Skeletal muscle cell (primary cell): ENCODE data around the gene CRIM1.

Experiments used
- DNase-seq: peaks from one replicate; pipeline ENCODE4 v3.0.0-alpha.2; 2010; ENCODE audit warnings: low read depth
- H3K4me3 ChIP-seq: 2 replicates; pipeline ENCODE4 v1.5.1; 2011; ENCODE audit warnings: low read depth, mild to moderate bottlenecking, control low read depth, low read length, moderate library complexity

Gene CRIM1

DNA sequence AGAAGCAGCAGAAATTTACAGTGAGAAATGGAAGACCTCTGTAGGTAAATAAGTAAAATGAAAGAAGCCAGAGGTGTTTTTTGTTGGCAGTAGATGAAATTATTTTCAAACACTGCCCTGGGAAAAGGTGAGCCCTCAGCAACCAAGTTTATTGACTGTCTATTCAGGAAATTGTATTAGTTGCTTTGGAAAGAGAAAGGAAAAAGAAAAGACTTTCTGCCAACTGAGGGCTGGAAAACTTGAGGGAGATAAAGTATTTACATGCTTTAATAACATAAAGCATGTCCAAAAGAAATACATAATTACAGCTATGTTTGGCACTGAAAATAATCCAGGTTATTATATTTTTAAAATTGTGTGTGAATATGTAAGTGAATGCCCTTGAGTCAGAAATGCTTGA, 14.7 kb downstream of the CRIM1 start:
- no peak for DNase-seq
- H3K4me3 ChIP-seq = no peak overlapping the region

DNA sequence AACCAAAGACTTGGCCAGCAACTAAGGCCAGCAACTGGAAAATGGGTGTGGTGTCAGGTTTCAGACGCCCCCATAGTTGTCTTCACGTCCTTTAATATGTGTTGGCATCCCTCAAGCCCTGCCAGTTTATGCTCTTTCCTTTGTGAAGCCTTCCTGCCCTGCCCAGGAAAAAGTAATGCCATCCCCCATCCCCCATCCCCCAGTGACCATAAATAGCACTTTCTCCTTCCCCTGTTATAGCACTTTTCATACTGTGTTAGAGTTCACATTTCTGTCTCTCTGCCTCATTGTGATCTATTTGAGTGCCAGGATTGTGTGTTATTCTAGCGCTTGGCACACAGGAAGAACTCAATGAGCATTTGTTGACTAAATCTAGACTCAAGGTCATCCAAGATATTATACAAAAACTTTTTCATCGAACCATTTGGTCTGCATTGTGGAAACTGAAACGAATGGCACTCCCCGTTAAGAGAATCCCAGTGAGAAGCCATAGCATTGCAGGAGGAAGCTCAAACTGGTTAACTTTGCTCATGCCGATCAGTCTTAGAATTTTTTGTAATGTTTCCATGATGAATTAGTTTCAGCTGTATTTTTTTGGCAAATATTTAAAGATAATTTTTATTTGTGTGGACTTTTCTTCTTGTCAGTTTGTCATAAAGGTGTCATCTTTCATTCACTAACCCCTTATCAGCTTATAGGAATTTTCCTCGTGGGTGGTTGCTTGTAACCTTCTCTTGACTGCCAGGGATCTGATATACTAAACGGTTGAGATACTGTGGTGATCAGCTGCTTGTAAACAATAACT, 15.7 kb downstream of the CRIM1 start:
- no peak for DNase-seq
- no peak overlapping the region for H3K4me3 ChIP-seq

DNA sequence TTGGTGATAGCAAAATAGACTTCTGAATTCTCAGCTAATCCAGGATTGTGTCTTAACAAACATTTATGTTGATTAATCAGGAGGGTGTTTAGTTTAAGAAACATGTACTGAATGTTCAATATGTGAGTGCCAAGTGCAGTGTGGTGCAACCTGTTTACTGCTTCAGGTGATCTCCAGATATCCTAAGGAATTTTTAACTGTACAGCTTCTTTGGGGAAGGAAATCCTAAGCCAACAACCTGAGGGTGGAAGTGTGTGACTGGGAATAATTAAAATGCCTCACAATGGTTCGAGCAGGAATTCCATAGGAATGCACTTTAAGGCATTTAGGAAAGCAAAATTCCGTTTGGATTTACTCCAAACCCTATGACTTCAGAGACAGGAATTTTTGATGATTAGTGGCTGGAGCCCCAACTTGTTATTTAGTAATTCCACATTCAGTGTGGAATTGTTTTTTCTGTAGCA, 16.4 kb downstream of the CRIM1 start:
- no peak overlapping the region for H3K4me3 ChIP-seq
- DNase-seq = no peak

DNA sequence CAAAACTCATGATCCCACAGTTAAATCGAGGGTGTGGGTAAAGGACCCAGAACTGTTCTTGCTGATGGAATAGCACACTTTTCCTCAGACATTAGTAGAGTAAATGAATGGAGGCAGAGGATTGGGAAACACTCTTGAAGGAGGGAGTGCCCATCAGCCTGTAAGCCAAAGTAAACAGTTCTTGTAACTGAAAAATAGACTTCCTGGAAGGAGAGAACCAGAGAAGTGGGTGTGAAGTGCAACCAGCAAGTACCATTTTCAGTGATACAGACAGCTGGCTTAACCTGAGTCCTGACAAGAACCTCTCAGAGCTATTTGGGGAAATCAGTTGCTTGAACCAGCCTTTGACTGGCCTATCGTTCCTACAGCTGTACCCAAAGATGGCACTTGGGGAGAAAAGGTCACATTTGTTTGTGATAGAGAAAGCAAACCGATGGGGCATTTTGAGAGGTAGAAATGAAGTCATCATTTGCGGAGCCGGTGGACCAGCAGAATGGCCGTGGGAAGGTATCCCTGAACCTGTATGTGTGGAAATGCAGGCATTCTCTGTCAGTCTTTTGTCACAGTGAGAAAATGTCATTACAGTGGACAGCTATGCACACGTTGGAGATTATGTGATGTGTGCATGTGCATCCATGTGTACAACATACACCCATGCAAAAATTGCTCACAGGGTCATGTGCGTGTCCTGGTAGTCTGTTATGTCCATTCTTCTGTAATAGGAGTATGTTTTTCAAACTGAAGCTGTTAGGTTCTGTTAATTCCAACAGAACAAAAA, 17.8 kb downstream of the CRIM1 start:
- no peak overlapping the region for H3K4me3 ChIP-seq
- DNase-seq = peak; percentile 59

DNA sequence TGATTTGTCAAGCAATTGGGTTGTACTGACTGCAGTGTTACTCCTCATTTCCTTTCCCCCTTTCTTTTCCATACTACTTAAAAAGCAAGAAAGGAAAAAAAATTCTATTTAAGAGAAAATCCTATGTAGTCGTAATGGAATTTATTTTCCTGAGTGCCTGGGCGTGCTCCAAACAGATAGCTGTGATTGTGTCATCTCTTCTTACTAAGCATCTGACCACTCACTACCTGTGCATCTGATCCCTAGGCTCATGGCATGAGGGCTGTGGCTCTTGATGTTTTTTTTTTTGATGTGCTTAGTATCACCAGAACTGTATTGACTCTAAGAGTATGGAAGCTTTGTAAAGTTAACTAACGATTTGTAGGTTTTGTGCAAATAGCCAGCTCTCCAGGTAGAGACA, 19.0 kb downstream of the CRIM1 start:
- no peak overlapping the region for H3K4me3 ChIP-seq
- DNase-seq = no peak

GRCh38 chr2:36376319-36376765, 20.8 kb downstream of the CRIM1 start:
- DNase-seq = no peak

GRCh38 chr2:36376992-36377738, 21.6 kb downstream of the CRIM1 start:
- no peak for DNase-seq
- H3K4me3 ChIP-seq = no peak overlapping the region

More at GRCh38 chr2:36376319-36376765, 20.8 kb downstream of the CRIM1 start:
- H3K4me3 ChIP-seq = no peak overlapping the region

- DNase-seq = no peak
- no peak overlapping the region for H3K4me3 ChIP-seq
Observed at GRCh38 chr2:36379710-36380448, 24.3 kb downstream of the CRIM1 start.

DNA sequence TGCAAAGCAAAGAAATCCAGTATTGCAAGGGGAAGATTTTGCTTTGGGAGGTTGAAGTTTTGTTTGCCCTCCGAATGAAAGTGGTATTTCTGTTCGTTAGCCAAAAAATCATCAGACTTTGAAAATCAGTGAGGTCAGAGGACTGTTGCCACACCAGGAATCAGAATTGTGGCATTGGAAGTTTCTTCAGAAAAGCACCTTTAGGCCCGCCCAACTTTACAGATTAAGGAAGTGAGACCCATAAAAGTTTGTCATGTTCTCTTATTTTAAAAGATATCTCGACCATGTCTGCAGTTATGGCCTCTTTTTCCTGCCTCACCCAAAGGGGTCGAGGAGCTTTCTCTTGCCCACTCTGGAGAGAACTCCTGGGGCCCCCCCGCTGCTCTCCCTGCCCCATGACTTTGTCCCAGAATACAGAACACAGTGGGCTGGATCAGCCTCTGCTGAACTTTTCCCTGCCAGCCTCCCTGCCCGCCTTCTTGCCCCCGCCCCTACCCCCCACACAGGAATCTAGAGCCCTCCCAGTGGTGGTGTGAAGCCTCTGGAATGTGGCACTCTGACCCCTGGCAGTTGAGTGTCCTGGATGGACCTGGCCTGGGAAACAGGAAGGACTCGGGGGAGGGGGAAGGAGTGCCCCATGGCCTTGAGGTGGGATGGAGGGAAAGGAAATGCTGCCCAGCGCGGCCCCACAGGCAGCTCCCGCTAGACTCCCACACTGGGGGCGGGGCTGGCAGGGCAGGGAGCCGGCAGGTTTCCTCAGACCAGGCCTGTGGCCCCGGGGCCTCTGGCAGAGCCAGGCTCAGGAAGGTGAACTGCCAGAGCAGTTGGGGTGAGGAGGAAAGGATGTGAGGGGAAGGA, 25.3 kb downstream of the CRIM1 start:
- H3K4me3 ChIP-seq = no peak overlapping the region

DNA sequence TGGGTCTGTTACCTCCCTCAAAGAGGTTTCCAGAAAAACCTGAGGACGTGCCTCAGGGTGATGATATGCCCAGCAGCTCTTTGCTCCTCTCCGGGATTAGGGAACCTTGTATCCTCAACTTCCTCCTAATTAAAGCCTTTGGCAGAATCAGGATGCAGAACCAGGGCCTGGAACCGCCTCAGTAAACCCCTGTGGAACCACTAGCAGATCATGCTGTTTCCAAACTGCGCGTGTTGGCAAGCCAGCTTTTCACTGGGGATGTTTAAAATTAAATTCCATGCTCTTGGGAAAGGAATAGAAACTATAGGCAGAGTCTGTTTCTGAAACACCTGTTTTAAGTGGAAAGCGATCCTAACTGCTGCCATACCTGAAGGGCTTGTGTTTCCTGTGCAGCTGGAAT, 26.4 kb downstream of the CRIM1 start:
- H3K4me3 ChIP-seq = no peak overlapping the region
- no peak for DNase-seq

More for the DNA sequence above, 25.3 kb downstream of the CRIM1 start:
- no peak for DNase-seq

GRCh38 chr2:36382472-36382871, 26.9 kb downstream of the CRIM1 start:
- no peak overlapping the region for H3K4me3 ChIP-seq
- DNase-seq = no peak

DNA sequence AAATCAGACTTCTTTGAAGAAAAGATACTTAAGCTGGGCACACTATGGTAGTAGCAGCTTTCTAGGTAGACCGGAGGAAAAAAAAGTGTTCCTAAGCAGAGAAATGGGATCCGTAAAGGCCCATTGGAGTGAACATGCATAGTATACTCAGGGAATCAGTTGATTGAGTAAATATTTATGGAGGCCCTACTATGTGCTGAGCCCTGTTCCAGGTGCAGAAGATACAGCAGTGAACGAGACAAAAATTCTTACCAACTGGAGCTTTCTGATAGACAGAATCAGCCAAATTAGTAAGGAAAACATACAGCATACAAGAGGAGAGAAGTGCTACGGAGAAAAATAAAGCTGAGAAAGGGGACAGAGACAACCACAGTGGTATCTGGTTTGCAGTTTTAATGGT, 28.1 kb downstream of the CRIM1 start:
- DNase-seq = no peak

GRCh38 chr2:36384454-36384853, 28.9 kb downstream of the CRIM1 start:
- DNase-seq = no peak

More for the DNA sequence above, 28.1 kb downstream of the CRIM1 start:
- no peak overlapping the region for H3K4me3 ChIP-seq

DNA sequence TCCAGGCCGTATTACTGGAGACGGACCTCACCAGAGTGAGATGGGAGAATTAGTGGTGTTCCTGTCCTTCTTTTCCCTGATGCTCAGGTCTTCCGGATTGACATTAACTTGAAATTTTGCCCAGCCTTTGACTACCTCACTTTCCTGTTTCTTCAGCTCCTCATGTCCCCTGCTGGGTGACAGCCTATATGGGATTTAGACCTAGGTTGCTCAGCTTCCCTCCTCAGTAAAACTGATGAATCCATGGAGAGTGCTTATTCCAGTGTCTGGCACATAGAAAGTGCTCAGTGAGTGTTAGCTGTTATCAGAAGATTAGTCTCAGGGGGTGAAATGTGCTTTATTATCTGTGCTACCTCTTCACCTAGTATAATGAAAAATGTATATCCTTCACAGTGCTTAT, 30.0 kb downstream of the CRIM1 start:
- H3K4me3 ChIP-seq = no peak overlapping the region
- no peak for DNase-seq

More at GRCh38 chr2:36384454-36384853, 28.9 kb downstream of the CRIM1 start:
- H3K4me3 ChIP-seq = no peak overlapping the region

DNA sequence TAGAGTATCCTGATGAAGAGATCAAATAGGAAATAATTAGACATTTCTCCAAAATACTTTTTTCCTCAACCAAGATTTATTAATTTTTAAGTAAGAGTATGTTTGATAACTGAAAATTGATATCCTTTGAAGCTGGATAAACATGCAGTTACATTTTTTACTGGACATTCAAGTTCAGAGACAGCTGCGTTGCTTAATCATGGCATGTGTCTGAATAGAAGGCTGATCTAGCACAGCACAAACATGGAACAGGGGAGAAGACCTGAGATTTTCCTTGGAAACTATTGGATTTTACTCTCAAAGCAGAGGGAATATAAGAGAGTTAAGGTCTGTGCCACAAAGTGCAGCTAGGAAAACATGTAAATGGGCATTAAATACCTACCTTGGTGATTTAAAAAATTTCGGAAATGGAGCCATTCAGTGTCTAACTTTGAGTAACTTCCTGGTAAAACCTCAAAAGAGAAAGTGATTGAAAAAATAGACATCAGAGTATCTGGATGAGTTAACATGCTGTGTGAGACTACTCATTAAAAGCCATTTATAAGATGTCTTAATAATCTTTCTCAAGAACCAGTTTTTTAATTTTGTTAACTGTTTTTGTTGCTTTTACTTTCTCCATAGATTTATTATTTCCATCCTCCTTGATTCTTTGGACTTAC, 31.8 kb downstream of the CRIM1 start:
- H3K4me3 ChIP-seq = no peak overlapping the region
- no peak for DNase-seq

GRCh38 chr2:36388472-36388871, 32.9 kb downstream of the CRIM1 start:
- H3K4me3 ChIP-seq = no peak overlapping the region
- DNase-seq = no peak

DNA sequence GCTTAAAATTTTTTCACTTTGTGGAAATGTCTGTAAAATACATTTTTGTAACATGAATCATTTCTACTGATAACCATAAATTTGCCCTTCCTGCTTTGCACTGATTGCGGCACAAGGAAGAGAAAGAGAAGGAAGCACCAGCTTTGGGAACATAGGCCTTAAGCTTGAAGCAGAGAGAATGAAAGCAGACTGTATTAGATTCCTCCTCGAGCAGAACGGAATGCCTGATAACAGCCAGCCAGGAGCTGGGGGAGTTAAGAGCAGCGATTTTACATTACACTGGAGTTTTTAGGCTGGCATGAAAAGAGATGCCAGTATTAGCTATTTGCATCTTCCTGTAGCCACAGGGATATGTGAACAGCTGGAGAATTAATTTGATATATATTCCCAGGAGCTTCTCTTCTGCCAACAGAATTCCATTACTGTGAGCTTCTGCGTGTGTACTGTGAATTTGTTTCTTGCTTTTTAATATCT, 33.5 kb downstream of the CRIM1 start:
- DNase-seq = no peak
- no peak overlapping the region for H3K4me3 ChIP-seq

- no peak overlapping the region for H3K4me3 ChIP-seq
- no peak for DNase-seq
Observed at GRCh38 chr2:36389577-36389976, 34.0 kb downstream of the CRIM1 start.
